Fibroblast of gingiva (primary cell): ENCODE data around the gene SDK1.
A peak's percentile ranks its signal among the peaks of the same experiment; 100 is the strongest.

Experiments used
- DNase-seq: peaks from one replicate; pipeline ENCODE4 v3.0.0-alpha.2; 2011; ENCODE audit warnings: low read depth

SDK1 gene

GRCh38 chr7:3981281-3981680 is 680.2 kb downstream of the SDK1 start:
- no peak for DNase-seq

GRCh38 chr7:3984456-3984855 is 683.4 kb downstream of the SDK1 start:
- no peak for DNase-seq

- no peak for DNase-seq
These were observed 685.9 kb downstream of the SDK1 start for GRCh38 chr7:3986927-3987326.

- DNase-seq: no peak
These were observed 686.4 kb downstream of the SDK1 start for GRCh38 chr7:3987426-3987927.

- DNase-seq: no peak
These were observed 688.7 kb downstream of the SDK1 start for GRCh38 chr7:3989723-3990122.

- DNase-seq: no peak
These were observed 690.7 kb downstream of the SDK1 start for GRCh38 chr7:3991731-3992231.

GRCh38 chr7:3992841-3993240 is 691.8 kb downstream of the SDK1 start:
- no peak for DNase-seq

GRCh38 chr7:3994764-3995163 is 693.7 kb downstream of the SDK1 start:
- no peak for DNase-seq

GRCh38 chr7:3995187-3995586 is 694.1 kb downstream of the SDK1 start:
- DNase-seq: no peak

GRCh38 chr7:3998060-3998459 is 697.0 kb downstream of the SDK1 start:
- peak; percentile 17 for DNase-seq

- no peak for DNase-seq
These were observed 699.1 kb downstream of the SDK1 start for GRCh38 chr7:4000139-4000538.

GRCh38 chr7:4000934-4001333 is 699.9 kb downstream of the SDK1 start:
- no peak for DNase-seq

- no peak for DNase-seq
These were observed 700.7 kb downstream of the SDK1 start for GRCh38 chr7:4001742-4002141.

- DNase-seq: no peak
These were observed 702.5 kb downstream of the SDK1 start for GRCh38 chr7:4003503-4003902.

- DNase-seq: no peak
These were observed 705.6 kb downstream of the SDK1 start for GRCh38 chr7:4006687-4007086.

GRCh38 chr7:4009211-4010060 is 708.4 kb downstream of the SDK1 start:
- no peak for DNase-seq

- DNase-seq: no peak
These were observed 709.1 kb downstream of the SDK1 start for GRCh38 chr7:4010061-4010605.

GRCh38 chr7:4010923-4011656 is 710.0 kb downstream of the SDK1 start:
- DNase-seq: no peak

- no peak for DNase-seq
These were observed 712.7 kb downstream of the SDK1 start for GRCh38 chr7:4013793-4014192.

- no peak for DNase-seq
These were observed 713.4 kb downstream of the SDK1 start for GRCh38 chr7:4014346-4015050.

GRCh38 chr7:4015371-4015770 is 714.3 kb downstream of the SDK1 start:
- no peak for DNase-seq

GRCh38 chr7:4015996-4016395 is 714.9 kb downstream of the SDK1 start:
- DNase-seq: no peak
